ENCODE measurements around the gene LRRC71. TPM values are rescaled to one million over a fixed set of nuclear protein-coding genes. Genes with fewer than 3 reads are reported as not detected.

The LRRC71 gene
- total and polyA plus RNA-seq, 2 of the 8 experiments (the other 6 are each of a cell fraction or from before 2014, with no cell fraction given), result 0.05 TPM; not detected in 1

GRCh38 chr1:156938813-156939212, 18.4 kb downstream of the LRRC71 start:
- H3K23ac ChIP-seq (ENCODE audit: insufficient read length), result no peak overlapping the region
- no peak overlapping the region for H4K8ac ChIP-seq (ENCODE audit: extremely low read depth, insufficient read depth, low read length)
- no peak overlapping the region for H3K4ac ChIP-seq (replicated peaks; ENCODE audit: insufficient read length, low read depth, low read length)
- 0 out of 2 replicates have a peak, but pooled peaks cover under 1% of the 10 kb centered on the region for H3K79me1 ChIP-seq (ENCODE audit: low read depth, low read length)
- 92% methylated on average over 7 of the region's 7 CpGs; no CpG with 5 or more reads in 1 of the 2 experiments for WGBS, 2 experiments (ENCODE audit: extremely low coverage in 1 of 2, insufficient coverage in 1 of 2, insufficient read length in 1 of 2, insufficient replicate concordance in 2 of 2, low coverage in 1 of 2, low lambda C conversion rate in 2 of 2, missing lambda C conversion rate in 1 of 2)
- no peak overlapping the region for H2AK5ac ChIP-seq (ENCODE audit: low read depth, low read length)
- no peak overlapping the region for H2BK15ac ChIP-seq (ENCODE audit: low read length)
- H3K23me2 ChIP-seq (ENCODE audit: low read depth, low read length), result no peaks in the 10 kb centered on the region; the same call in 1 of the 2 replicates
- H4K91ac ChIP-seq (replicated peaks; ENCODE audit: insufficient read length, low read length), result no peak overlapping the region
- POLR2A ChIA-PET (ENCODE audit: partially characterized antibody), result no interaction called here
- no peak overlapping the region for H3K14ac ChIP-seq (ENCODE audit: insufficient read length)
- no peak overlapping the region for H2BK20ac ChIP-seq (ENCODE audit: low read length)
- no peaks in the 10 kb centered on the region for H3K27me3 ChIP-seq (replicated peaks in 1 of 4; ENCODE audit: control insufficient read depth in 3 of 4, extremely low read depth in 1 of 4, insufficient read depth in 3 of 4, low read length in 3 of 4)
- peaks cover 7% of the 10 kb centered on the region in 2 experiments for H4K20me1 ChIP-seq (replicated peaks in 1 of 2; ENCODE audit: control insufficient read depth in 1 of 2, insufficient read depth in 2 of 2, low read length in 2 of 2)
- H3K4me3 ChIP-seq (ENCODE audit: extremely low read depth in 1 of 4, insufficient read depth in 2 of 4, low read depth in 3 of 4, low read length in 4 of 4), result no peak overlapping the region
- no peaks in the 10 kb centered on the region for H3K9me3 ChIP-seq (ENCODE audit: insufficient read depth in 2 of 2, low read depth in 1 of 2, low read length in 1 of 2)
- peaks cover 0 to 2% (median 0%) of the 10 kb centered on the region in 4 experiments; a peak in 2 of 7 replicates for H3K4me1 ChIP-seq (replicated peaks in 1 of 4; ENCODE audit: control insufficient read depth in 3 of 4, insufficient read depth in 4 of 4, low read length in 3 of 4)
- DNase-seq (ENCODE audit: low read depth in 1 of 2, low spot score in 2 of 2) (no peak), FAIRE-seq (no peak)
- H2AFZ ChIP-seq (ENCODE audit: low read length), result no peak overlapping the region
- no peak overlapping the region for H2BK5ac ChIP-seq (ENCODE audit: low read depth, low read length)
- no peak overlapping the region for H2BK120ac ChIP-seq (replicated peaks; ENCODE audit: low read depth, low read length)
- H3K9ac ChIP-seq (replicated peaks in 1 of 4; ENCODE audit: extremely low read depth in 1 of 4, low read depth in 3 of 4, low read length in 3 of 4), result no peak overlapping the region
- H3K79me2 ChIP-seq (ENCODE audit: control insufficient read depth in 1 of 2, insufficient read depth in 2 of 2, low read length in 2 of 2), result no peaks in the 10 kb centered on the region
- H3K18ac ChIP-seq (ENCODE audit: extremely low read depth, low read length), result no peak overlapping the region
- no peak overlapping the region for H3K27ac ChIP-seq (ENCODE audit: low read depth, low read length)
- no peak overlapping the region for H3K56ac ChIP-seq (replicated peaks; ENCODE audit: insufficient read length, low read depth, low read length)
- no peak overlapping the region for H2BK12ac ChIP-seq (ENCODE audit: low read depth, low read length)
- H4K5ac ChIP-seq (ENCODE audit: insufficient read length, low read depth, low read length), result no peak overlapping the region
- H3K36me3 ChIP-seq (ENCODE audit: control insufficient read depth in 2 of 4, insufficient read depth in 4 of 4, low read length in 3 of 4), result peaks cover 18 to 60% (median 33%) of the 10 kb centered on the region in 4 experiments
- H3K4me2 ChIP-seq (ENCODE audit: insufficient read depth in 1 of 2, low read depth in 2 of 2, low read length in 2 of 2), result no peak overlapping the region
- CTCF ChIA-PET (ENCODE audit: partially characterized antibody), result interaction anchor here (1.1 to 1.8 kb wide), 4 partner anchors 9 to 135 kb away, joined by 3 to 10 read pairs (median 3); partner anchors contain the start of gene LRRC71
- no peak for TF ChIP-seq TBP (IDR thresholded peaks at IDR 0.05; ENCODE audit: low read depth, low read length)
- no peak for TF ChIP-seq BCL11A (IDR thresholded peaks at IDR 0.05; ENCODE audit: low read depth in 2 of 2, low read length in 2 of 2)
- TF ChIP-seq JUN (IDR thresholded peaks at IDR 0.05; ENCODE audit: low read depth, low read length), result no peak
- no peak for TF ChIP-seq CEBPB (IDR thresholded peaks at IDR 0.05; ENCODE audit: low read depth, low read length)
- no peak for TF ChIP-seq RBBP5 (IDR thresholded peaks at IDR 0.05; ENCODE audit: borderline replicate concordance, low read depth, low read length)
- TF ChIP-seq GTF2F1 (IDR thresholded peaks at IDR 0.05; ENCODE audit: borderline replicate concordance, low read depth, low read length), result no peak
- TF ChIP-seq SAP30 (IDR thresholded peaks at IDR 0.05; ENCODE audit: insufficient read depth, insufficient replicate concordance, low read length), result no peak
- TF ChIP-seq BACH1 (IDR thresholded peaks at IDR 0.05; ENCODE audit: low read length), result no peak
- TF ChIP-seq HDAC6 (IDR thresholded peaks at IDR 0.05; ENCODE audit: low read depth, low read length), result no peak
- TF ChIP-seq MAFK (IDR thresholded peaks at IDR 0.05; ENCODE audit: low read depth, low read length), result no peak
- no peak for TF ChIP-seq POLR2A (IDR thresholded peaks at IDR 0.05; ENCODE audit: control extremely low read depth in 1 of 2, low read depth in 2 of 2, low read length in 2 of 2)
- TF ChIP-seq CTCF (IDR thresholded peaks at IDR 0.05; ENCODE audit: control extremely low read depth in 1 of 3, insufficient read depth in 1 of 3, low read depth in 1 of 3, low read length in 3 of 3), result no peak
